ENCODE measurements around the gene FIGLA. TPM values are rescaled to one million over a fixed set of nuclear protein-coding genes. Genes with fewer than 3 reads are reported as not detected.

The FIGLA gene, protein sequence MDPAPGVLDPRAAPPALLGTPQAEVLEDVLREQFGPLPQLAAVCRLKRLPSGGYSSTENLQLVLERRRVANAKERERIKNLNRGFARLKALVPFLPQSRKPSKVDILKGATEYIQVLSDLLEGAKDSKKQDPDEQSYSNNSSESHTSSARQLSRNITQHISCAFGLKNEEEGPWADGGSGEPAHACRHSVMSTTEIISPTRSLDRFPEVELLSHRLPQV
- total RNA-seq: not detected in 3 replicates

DNA sequence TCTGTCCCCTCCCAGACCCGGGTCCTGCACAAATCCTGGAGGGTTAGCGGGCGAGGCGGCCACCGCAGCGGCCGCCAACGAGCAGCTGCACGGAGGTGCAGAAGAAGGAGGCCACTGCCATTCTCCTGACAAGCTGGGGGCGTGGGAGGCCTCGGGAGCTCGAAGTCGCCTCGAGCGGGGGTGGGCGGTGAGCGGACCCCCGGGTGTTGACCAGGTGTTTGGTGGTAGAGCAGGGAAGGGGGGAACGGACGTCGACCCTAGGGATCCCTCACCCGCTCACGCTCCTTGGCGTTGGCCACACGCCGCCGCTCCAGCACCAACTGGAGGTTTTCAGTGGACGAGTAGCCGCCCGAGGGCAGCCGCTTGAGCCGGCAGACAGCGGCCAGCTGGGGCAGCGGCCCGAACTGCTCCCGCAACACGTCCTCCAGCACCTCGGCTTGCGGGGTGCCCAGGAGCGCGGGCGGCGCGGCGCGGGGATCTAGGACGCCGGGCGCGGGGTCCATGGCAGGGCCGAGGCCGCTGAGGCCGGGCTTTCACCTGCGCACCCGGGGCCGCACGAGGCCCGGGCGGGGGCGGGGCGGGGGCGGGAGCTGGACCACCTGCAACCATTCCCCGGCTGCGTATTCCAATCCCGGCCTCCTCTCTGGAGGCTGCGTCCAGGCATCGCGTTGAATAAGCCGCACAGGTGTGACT, at the start of gene FIGLA:
FIGLA (minus strand) TSS at position 508 of the 693 bp plus-strand sequence; CDS start at position 503, 5 bp downstream.
- H3K4me3 Mint-ChIP-seq: peak within 1 kb of the TSS; percentile 59
- H3K36me3 Mint-ChIP-seq: no peaks in the 10 kb centered on the region
- peak in 1 of 2 experiments; percentile 42 for DNase-seq (ENCODE audit: low spot score in 2 of 2, unreplicated experiment in 2 of 2)
- peaks cover 94% of the 10 kb centered on the region for H3K27me3 Mint-ChIP-seq (ENCODE audit: low read depth)
- H3K9me3 Mint-ChIP-seq: peaks cover 3% of the 10 kb centered on the region
- H3K27ac Mint-ChIP-seq: no peak within 1 kb of the TSS
- peaks cover 8% of the 10 kb centered on the region for H3K4me1 Mint-ChIP-seq
- TF ChIP-seq, protein P1, sequence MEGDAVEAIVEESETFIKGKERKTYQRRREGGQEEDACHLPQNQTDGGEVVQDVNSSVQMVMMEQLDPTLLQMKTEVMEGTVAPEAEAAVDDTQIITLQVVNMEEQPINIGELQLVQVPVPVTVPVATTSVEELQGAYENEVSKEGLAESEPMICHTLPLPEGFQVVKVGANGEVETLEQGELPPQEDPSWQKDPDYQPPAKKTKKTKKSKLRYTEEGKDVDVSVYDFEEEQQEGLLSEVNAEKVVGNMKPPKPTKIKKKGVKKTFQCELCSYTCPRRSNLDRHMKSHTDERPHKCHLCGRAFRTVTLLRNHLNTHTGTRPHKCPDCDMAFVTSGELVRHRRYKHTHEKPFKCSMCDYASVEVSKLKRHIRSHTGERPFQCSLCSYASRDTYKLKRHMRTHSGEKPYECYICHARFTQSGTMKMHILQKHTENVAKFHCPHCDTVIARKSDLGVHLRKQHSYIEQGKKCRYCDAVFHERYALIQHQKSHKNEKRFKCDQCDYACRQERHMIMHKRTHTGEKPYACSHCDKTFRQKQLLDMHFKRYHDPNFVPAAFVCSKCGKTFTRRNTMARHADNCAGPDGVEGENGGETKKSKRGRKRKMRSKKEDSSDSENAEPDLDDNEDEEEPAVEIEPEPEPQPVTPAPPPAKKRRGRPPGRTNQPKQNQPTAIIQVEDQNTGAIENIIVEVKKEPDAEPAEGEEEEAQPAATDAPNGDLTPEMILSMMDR (IDR thresholded peaks at IDR 0.05; ENCODE audit: unreplicated experiment): no peak

GRCh38 chr2:70837980-70838925, 47.8 kb upstream of the FIGLA start:
- Mint-ChIP-seq H3K27ac (no peak overlapping the region), H3K27me3 (ENCODE audit: low read depth) (peaks cover 84% of the 10 kb centered on the region), H3K9me3 (peaks cover 4% of the 10 kb centered on the region), H3K4me3 (no peak overlapping the region), H3K4me1 (no peaks in the 10 kb centered on the region), H3K36me3 (no peaks in the 10 kb centered on the region)
- DNase-seq (ENCODE audit: low spot score in 2 of 2, unreplicated experiment in 2 of 2): no peak
- TF ChIP-seq, protein P1 (IDR thresholded peaks at IDR 0.05; ENCODE audit: unreplicated experiment): no peak

GRCh38 chr2:70835643-70836042, 45.2 kb upstream of the FIGLA start, which contains the start of gene CD207:
TSS of gene CD207 (minus strand) at chr2:70835816. CDS start at chr2:70835776, 40 bp downstream.
- no peak within 1 kb of the TSS for H3K4me3 Mint-ChIP-seq
- H3K27ac Mint-ChIP-seq: no peak within 1 kb of the TSS
- TF ChIP-seq, protein P1 (IDR thresholded peaks at IDR 0.05; ENCODE audit: unreplicated experiment): no peak
- no peaks in the 10 kb centered on the region for H3K36me3 Mint-ChIP-seq
- peaks cover 79% of the 10 kb centered on the region for H3K27me3 Mint-ChIP-seq (ENCODE audit: low read depth)
- no peaks in the 10 kb centered on the region for H3K9me3 Mint-ChIP-seq
- DNase-seq (ENCODE audit: low spot score in 2 of 2, unreplicated experiment in 2 of 2): no peak
- H3K4me1 Mint-ChIP-seq: no peaks in the 10 kb centered on the region

DNA sequence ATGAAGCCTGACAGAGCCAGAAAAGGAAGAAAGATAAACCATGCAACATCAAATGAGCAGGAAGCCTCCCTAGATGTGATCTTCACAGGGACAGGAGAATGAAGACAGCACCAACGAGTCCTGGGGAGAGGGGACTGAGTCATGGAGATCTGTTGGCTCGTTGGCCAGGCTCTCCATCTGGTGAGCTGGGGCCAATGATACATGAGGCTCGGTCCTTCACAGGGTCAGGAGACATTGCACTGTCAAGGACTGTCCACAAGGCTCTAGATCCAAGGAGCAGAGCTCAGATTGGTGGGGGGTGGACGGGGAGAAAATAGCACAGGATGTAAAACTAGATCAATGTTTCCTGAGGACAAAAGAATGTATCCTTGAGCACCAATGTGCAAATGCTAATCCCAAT, 44.4 kb upstream of the FIGLA start:
- TF ChIP-seq, protein P1 (IDR thresholded peaks at IDR 0.05; ENCODE audit: unreplicated experiment): no peak
- no peaks in the 10 kb centered on the region for H3K4me1 Mint-ChIP-seq
- no peak overlapping the region for H3K4me3 Mint-ChIP-seq
- H3K27me3 Mint-ChIP-seq (ENCODE audit: low read depth): peaks cover 79% of the 10 kb centered on the region
- no peak for DNase-seq (ENCODE audit: low spot score in 2 of 2, unreplicated experiment in 2 of 2)
- H3K27ac Mint-ChIP-seq: no peak overlapping the region
- H3K9me3 Mint-ChIP-seq: no peaks in the 10 kb centered on the region
- H3K36me3 Mint-ChIP-seq: no peaks in the 10 kb centered on the region

- TF ChIP-seq, protein P1 (IDR thresholded peaks at IDR 0.05; ENCODE audit: unreplicated experiment): no peak
- H3K4me1 Mint-ChIP-seq: no peaks in the 10 kb centered on the region
- no peaks in the 10 kb centered on the region for H3K9me3 Mint-ChIP-seq
- H3K36me3 Mint-ChIP-seq: no peaks in the 10 kb centered on the region
- H3K4me3 Mint-ChIP-seq: no peak overlapping the region
- peaks cover 83% of the 10 kb centered on the region for H3K27me3 Mint-ChIP-seq (ENCODE audit: low read depth)
- no peak overlapping the region for H3K27ac Mint-ChIP-seq
- DNase-seq (ENCODE audit: low spot score in 2 of 2, unreplicated experiment in 2 of 2): no peak
Observed at GRCh38 chr2:70834106-70834505, 43.7 kb upstream of the FIGLA start.

All from mesothelial cell of epicardium (in vitro differentiated cells).